Measurements from ENCODE around the gene ESR1.
"Not testable (repeated sequence)": the region's sequence is repeated elsewhere in the genome, so short reads cannot be mapped to it uniquely, and the experiment has no call there.

The ESR1 gene

DNA sequence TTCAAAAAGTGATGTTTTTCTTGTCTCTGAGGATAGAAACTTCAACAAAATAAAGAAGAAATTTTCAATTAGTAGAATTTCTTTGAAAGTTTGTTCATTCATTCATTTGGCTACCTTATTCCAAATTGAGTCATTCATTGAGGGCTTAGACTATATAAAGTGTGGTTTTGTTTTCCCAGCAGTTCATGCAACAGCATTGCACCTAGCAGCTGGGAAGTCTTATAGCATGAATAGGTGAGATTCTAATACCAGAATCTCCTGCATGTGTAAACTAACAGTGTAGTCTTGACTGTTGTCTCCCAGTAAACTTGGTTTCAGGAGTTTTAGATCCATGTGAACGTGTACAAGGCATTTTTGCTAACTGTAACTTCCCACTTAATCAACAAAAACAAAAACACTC is 7.1 kb downstream of the ESR1 start:
- no peak for DNase-seq

DNA sequence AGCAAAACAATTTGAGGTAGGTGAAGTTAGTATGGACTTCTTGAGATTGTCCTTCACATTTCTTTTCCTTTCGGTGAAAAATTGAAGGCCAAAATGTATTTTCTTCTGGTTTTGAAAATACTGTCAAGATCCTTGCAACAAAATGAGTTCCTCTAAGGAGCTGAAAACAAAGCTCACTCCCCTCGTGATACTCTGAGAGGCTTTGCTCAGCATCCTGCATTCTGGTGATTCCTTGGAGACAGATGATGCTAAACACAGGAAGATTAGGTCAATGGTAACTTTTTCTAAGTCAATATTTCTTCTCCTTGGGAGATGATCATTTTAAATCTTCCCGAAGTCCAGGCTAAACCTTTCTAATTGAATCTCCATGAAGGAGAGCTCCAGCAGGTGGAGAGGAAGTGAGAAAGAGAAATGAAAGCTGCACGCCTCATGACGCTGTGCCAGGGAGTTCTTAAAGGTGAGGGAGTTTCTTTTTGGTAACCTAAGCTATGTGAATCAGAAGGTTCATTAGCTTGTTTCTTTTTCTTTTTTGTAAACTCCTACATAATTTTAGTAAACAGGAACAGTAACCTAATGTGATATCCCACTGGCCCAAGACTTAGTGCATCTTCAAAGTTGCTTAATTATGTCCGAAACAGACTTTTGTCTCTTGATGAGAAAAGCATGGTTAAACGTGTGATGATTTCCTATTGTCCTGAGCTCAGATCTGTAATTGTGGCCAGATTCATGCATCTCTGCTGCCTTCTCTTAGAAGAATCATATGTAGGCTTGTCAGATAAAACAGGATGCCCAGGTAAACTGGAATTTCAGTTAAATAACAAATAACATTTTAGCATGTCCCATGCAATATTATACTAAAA is 15.0 kb downstream of the ESR1 start:
- no peak for DNase-seq

DNA sequence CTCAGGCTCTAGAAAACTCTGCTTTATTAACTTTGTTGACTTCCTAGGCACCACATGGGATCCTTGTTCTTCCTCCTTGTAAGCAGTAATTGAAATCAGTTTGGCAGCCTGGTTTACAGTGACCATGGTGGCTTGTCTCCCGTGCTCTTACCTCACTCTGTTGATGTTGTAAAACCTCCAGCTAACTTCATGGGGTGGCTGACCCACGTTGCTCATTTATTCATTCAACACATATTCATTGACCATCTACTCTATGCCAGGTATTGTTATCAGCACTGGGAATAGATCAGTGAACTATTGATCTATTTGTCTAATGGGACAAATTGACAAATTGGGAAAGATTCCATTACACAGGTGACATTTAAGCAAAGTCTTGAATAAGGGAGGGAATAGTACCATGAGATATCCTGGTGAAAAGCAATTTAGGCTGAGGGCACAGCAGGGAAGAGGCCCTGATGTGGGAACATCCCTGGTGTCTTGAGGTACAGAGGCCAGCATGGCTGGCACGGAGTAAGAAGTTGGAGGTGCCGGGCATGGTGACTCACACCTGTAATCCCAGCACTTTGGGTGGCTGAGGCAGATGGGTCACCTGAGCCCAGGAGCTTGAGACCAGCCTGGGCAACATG is 19.1 kb downstream of the ESR1 start:
- no peak for DNase-seq

DNA sequence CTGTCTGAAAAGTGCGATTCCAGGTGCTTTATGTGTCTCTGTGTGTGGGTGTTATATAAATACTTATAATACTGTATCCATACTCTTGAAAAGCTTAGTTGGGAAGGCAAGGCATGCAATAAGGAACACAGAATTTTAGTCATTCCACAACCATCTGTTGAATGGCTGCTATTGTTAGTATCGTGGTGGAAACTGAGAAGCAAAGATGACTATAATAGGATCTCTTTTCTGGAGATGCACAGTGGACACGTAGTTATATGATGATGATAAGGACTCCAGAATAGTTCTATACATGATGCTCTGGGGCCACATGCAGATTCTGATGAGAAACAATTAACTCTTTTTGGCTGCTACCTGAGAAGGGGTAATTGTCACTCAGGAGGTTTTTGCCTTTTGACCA is 25.2 kb downstream of the ESR1 start:
- no peak for DNase-seq

DNA sequence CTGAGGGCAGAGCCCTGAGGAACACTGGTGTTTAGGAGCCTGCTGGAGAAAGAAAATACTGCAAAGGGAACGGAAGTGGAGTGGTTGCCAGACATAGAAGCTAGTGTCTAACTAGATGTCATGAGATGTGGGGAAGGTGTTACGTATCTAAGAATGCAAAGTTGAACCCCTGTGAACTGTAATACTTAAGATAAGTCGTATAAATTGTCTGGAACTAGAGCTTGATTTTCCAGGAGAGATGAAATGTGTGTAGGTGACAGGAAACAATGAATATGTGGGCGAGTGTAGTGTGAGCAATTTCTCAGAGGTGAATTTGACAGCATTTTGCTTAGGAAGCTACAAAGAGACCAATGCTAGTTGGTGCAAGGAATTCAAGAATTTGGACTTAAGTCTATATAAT is 27.9 kb downstream of the ESR1 start:
- no peak for DNase-seq

DNA sequence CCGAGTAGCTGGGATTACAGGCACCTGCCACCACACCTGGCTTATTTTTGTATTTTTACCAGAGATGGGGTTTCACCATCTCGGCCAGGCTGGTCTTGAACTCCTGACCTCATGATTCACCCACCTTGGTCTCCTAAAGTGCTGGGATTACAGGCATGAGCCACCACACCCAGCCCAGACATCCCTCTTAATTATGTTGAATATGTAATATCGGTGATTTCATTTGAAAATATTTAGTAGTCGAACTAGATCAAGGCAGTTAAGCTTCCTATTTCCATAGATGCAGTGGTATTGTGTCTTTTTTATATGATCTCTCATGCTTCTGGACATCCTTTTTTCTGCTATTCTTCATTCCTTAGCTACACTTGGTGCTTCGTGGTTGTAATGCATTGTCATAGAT is 29.7 kb downstream of the ESR1 start:
- no peak for DNase-seq

DNA sequence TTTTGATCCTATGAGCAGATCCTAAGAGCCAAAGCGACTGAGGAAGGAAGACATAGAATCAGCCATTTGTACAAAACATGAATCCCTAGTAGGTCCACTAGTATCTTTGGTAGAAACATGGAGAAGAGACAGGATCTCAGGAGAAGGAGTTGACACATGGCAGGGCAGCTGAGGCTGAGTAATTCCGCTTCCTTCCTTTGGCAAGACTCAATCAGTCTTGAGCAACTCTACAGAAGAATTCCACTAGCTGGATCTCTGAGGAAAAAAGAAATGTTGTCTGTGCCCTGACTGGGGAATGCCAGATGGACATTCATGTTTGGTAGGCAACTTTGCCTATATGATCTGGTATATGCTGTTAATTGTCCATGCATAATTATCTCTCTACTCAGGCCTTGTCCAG is 35.3 kb downstream of the ESR1 start:
- DNase-seq: no peak

DNA sequence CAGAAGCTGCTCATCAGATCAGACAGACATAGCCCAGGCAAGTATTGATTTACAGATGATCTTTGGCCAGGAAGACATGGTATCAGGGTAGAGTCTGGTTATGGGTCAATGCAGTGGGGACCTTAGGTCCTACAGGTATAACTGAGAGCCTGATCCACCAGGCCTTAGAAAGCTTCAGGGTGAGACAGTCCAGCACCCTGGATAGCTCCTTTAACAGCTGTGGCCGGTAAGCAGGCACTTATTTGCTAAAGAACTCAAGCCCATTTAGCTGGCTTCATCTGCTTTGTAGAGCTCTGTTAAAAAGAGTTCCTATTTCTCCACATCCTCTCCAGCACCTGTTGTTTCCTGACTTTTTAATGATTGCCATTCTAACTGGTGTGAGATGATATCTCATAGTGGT is 39.6 kb downstream of the ESR1 start:
- DNase-seq: no peak

DNA sequence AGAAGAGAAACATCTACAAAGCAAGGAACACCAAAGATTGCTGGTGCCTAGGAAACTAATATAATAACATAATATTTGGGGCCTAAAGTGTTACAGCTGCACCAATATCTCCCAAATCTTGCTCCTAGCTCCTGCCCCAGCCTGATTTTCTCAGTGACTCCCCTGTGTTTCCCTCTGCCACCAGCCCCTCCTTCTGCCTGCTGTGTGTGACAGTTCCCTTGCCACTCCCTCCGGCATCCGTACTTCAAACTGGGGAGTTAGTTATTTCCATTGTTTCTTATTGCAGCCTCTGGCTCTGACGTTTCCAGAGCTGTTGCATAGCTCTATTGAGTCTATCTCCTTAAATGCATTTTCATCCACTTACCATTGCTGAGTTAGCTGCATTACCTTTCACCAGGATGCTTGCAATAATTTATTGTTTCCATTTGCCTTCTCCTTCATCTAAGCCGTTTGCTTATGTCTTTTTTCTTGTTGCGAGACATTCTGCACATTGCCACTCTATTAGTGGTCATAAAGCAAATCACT is 43.1 kb downstream of the ESR1 start:
- DNase-seq: no peak

DNA sequence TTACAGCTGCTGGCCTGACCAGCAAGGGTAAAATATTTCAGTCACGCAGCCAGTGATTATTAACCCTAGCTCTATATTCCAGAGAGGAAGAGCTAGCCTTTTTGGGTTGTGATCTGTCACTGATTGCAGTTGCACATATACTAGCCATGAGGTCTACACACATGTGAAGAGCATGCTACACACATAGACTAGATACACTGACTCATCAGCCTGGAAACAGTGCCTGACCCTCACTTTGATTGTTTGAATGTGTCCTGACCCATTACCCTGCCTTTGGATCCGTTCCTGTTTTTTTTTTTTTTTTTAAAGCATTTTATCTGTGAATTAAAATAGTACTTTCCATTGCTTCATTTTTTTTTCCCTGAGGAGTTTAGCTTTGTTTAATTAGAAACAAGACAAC is 50.8 kb downstream of the ESR1 start:
- no peak for DNase-seq

DNA sequence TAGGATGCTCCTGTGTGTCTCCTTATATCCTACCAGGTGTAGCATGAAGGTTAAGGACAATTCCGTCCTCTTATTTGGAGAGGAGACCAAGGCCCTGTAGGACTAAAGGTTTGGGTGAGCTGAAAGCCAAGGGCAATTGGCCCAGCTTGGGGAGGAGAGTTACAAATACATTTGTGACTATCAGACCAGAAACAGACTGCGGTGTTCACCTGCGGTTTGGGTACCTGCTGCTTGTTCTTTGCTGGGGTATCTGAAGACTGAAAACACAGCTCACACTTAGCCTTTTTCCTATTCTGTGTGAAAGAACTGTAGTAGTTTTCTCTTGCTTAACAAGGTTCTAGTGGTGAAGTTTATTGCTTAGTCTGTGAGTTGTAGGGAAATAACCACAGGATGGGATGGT is 55.0 kb downstream of the ESR1 start:
- DNase-seq: no peak

DNA sequence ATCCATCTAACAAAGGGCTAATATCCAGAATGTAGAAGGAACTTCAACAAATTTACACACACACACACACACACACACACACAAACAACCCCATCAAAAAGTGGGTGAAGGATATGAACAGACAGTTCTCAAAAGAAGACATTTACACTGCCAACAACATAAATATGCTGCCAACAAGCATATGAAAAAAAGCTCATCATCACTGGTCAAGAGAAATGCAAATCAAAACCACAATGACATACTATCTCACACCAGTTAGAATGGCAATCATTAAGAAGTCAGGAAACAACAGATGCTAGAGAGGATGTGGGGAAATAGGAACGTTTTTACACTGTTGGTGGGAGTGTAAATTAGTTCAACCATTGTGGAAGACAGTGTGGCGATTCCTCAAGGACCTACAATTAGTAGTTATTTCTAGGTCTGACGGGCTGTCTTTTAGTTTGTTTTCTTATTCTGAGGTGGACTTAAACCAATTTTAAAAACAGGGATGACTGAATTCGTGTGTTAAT is 59.9 kb downstream of the ESR1 start:
- DNase-seq: not testable (repeated sequence)

DNA sequence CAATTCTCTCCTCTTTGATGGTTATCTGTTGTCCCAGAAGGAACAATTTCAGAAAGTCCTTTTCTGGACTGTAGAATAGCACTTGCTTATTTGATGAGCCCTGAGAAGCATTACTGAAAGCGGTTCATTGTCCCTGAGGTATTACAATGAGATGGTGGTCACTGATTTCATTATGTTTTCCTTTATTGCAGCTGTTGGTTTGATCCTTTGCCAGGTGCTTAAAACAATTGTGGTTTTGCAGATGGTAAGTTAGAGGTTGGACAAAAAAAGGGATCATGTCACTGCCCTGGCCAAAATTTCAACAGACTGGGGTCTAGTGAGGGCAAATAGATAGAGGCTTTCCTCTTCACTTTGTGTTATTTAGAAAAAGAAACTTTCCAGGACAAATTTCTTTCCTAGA is 61.9 kb downstream of the ESR1 start:
- no peak for DNase-seq

DNA sequence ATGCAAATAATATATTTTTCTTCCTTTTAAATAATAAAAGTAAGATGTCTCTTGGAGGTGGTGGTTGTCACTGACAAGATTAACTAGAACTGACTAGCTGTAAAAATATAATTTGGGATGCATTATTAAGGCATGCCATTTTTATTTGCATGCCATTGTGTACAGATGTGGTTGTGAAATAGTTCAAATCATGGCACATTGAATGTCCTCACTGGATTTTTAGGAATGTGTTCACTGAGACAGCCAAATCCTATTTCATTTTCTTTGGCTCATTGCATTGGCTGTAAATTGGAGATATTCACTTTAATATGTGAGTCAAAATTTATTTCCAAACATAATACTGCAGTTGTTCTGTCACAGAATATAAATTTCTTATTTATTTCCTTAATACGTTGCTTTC is 62.3 kb downstream of the ESR1 start:
- no peak for DNase-seq

DNA sequence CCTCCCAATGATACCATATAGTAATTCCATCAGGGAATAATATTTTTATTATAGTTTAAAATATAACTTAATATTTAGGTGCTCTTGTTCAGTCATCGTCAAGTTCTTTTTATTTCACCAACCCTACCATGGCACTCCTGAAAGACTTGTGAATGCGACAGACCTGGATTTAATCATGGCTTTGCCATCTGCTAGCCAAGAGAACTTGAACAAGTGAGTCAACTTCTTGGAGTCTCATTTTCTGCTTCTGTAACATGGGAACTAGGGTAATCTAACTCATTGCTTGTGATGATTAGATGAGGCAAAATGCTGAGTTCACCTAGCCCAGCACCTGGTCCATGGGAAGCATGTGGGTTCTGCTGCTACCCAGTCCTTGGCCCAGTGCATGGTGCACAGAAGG is 62.9 kb downstream of the ESR1 start:
- DNase-seq: no peak

DNA sequence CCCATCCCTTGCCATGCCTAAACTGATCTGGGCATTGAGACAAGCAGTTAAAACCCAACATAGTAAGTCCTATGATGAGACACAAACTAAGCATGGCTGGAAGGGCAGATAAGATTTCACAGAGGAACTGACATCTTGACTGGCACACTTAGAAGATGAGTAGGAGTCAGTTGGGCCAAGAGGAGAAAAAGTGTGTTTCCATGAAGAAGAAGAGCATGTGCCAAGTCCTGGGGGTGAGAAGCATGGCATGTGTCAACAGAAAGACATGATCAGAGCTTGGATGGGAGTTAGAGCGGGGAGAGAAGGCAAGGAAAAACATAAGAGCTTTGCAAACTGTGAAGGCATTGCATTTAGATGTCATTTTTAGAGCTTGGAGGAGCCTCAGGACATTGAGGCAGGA is 68.0 kb downstream of the ESR1 start:
- DNase-seq: no peak

DNA sequence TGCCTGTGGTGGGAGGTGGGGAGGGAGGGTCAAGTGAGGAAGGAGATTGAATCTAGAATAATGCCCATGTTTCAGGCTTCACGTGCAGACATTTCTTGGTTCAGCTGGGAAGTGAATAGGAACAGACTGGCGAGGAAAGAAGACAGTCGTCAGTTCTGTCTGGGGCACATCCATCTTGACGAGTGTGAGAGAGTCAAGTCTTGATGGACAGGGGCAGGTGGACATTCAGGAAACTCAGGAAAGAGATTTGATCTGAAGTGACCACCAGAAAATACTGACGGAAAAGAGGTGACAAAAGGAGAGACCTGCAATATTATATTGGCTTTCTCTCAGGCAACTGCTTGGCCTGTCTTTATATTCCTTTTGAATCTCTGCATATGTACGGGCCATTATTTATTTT is 68.6 kb downstream of the ESR1 start:
- no peak for DNase-seq

DNA sequence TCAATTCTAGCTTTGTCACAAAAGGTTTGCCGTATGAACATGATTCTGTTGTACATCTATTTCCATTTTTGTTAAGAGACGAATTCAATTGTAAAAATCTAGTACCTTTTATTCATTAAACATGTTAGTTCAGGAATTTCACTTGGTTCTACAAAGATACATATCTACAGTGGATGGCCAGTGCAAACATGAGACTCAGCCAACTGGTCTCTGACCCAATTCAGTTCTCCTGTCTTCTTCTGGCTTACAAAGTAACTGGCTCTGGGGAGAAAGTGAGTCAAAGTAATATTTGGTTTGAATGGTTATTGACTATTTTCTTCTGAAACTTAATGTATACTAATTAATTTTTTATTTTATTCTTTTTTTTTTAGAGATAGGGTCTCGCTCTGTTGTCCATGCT is 70.0 kb downstream of the ESR1 start:
- no peak for DNase-seq

DNA sequence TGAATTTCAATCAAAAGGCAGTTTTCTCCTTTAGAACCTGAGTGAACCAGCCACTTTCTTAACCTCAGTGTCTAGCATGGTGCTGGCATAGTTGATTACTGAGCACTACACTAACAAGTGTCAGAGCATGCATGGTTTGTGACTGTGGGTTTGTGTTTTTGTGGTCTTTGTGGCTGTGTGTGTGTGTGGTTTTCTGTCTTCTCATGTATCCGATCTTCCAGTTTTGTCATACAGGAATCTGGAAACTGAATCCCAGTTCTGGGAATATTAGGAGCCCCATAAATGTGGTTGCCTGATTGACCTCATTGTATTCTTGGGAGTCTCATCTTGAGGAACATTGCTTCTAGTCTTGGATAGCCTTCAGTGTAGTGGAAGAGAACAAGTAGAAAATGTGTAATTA is 73.7 kb downstream of the ESR1 start:
- DNase-seq: no peak

DNA sequence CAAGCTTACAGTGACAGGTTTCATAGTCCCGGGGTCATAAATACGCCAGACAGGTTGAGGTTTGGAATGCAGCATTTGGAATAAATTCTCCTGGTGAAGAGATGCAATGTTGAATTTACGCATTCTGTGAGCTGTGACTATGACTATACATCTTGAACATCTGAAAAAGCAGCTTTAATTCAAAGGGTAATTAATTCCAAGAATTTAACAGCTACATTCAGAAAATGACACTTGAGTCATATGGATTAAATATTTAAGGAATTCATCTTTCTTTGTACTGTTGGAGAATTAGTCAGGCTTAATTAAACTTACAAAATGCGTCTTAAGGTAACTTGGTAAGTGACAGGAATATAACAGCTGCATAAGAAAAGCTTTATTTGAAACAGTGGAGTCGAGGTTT is 74.7 kb downstream of the ESR1 start:
- DNase-seq: no peak

DNA sequence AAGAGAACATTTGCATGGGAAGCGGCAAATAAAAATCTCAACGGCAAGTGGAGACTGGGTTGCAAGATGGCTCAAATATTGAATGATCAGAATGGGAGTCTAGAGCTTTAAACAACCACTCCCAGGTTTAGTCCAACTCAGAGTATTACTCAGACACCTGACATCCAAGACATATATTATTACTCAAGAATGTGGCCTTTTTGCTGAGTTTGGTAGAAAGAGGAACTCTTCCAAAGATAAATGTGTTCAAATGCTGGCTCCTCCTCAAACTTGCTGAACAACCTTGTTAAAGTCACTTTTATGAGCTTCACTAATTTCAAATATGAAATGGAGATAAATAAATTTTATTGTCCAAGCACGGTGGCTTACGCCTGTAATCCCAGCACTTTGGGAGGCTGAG is 77.8 kb downstream of the ESR1 start:
- DNase-seq: no peak

DNA sequence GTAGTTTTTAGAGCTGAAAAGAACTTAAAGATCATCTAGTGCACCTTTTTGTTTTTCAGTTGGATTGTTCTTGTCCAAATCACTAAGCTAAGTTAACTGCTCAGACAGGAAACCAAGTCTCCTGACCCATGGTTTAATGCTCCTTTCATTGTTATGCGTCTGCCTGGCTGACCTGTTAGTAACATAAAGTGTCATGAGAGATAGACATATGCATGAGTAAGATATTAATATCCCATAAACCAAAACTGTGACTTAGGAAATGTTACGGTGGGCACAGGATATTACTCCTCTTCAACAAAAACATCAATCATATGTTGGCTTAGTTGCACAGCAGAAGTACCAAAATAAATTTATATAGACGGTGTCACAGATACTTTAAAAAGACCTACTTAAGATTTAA is 84.0 kb downstream of the ESR1 start:
- DNase-seq: no peak

DNA sequence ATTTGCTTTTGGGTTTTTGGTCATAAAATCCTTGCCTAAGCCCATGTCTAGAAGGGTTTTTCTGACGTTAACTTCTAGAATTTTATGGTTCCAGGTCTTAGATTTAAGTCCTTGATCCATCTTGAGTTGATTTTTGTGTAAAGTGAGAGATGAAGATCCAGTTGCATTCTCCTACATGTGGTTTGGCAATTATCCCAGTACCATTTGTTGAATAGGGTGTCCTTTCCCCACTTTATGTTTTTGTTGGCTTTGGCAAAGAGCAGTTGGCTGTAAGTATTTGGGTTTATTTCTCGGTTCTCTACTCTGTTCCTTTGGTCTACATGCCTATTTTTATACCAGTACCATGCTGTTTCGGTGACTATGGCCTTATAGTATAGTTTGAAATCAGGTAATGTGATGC is 86.9 kb downstream of the ESR1 start:
- DNase-seq: not testable (repeated sequence)

DNA sequence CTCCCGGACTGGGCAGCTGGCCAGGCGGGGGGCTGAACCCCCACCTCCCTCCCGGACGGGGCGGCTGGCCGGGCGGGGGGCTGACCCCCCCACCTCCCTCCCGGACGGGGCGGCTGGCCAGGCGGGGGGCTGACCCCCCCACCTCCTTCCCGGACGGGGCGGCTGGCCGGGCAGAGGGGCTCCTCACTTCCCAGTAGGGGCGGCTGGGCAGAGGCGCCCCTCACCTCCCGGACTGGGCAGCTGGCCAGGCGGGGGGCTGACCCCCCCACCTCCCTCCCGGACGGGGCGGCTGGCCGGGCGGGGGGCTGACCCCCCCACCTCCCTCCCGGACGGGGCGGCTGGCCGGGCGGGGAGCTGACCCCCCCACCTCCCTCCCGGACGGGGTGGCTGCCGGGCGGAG is 91.7 kb downstream of the ESR1 start:
- not testable (repeated sequence) for DNase-seq
